Measurements from ENCODE around the gene ST14. TPM values are rescaled to one million over a fixed set of nuclear protein-coding genes. Genes with fewer than 3 reads are reported as not detected.

The ST14 gene
- total and polyA plus RNA-seq, 2 donors (not counting 1 experiment from before 2014, with no cell fraction given): under 0.01 TPM; not detected in 1

GRCh38 chr11:130237282-130238006 lies 77.9 kb downstream of the ST14 start:
- no peaks in the 10 kb centered on the region for H3K27me3 ChIP-seq (ENCODE audit: control insufficient read depth, insufficient read depth, low read length)
- H3K4me1 ChIP-seq (ENCODE audit: control insufficient read depth, extremely low read depth, insufficient read depth, low read length): no peaks in the 10 kb centered on the region
- H3K9me3 ChIP-seq (ENCODE audit: control insufficient read depth, insufficient read depth, low read depth, low read length): no peaks in the 10 kb centered on the region
- no peaks in the 10 kb centered on the region for H4K20me1 ChIP-seq (ENCODE audit: control insufficient read depth, extremely low read depth, insufficient read depth, low read length)
- no peaks in the 10 kb centered on the region for H3K36me3 ChIP-seq (ENCODE audit: control insufficient read depth, insufficient read depth, low read length)
- H3K4me3 ChIP-seq (replicated peaks in 1 of 4; ENCODE audit: control extremely low read depth in 1 of 4, insufficient read depth in 1 of 4, low read depth in 3 of 4, low read length in 4 of 4): no peak overlapping the region
- no peak overlapping the region for H3K4me2 ChIP-seq (ENCODE audit: extremely low read depth, insufficient read depth, low read length)
- no peaks in the 10 kb centered on the region for H3K79me2 ChIP-seq (ENCODE audit: control insufficient read depth, insufficient read depth, low read length)
- TF ChIP-seq, protein P1, sequence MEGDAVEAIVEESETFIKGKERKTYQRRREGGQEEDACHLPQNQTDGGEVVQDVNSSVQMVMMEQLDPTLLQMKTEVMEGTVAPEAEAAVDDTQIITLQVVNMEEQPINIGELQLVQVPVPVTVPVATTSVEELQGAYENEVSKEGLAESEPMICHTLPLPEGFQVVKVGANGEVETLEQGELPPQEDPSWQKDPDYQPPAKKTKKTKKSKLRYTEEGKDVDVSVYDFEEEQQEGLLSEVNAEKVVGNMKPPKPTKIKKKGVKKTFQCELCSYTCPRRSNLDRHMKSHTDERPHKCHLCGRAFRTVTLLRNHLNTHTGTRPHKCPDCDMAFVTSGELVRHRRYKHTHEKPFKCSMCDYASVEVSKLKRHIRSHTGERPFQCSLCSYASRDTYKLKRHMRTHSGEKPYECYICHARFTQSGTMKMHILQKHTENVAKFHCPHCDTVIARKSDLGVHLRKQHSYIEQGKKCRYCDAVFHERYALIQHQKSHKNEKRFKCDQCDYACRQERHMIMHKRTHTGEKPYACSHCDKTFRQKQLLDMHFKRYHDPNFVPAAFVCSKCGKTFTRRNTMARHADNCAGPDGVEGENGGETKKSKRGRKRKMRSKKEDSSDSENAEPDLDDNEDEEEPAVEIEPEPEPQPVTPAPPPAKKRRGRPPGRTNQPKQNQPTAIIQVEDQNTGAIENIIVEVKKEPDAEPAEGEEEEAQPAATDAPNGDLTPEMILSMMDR (conservative IDR thresholded peaks at IDR 0.05 in 1 of 2, IDR thresholded peaks at IDR 0.05 in 1 of 2; ENCODE audit: low read depth in 1 of 2, low read length in 2 of 2): no peak
- no peak for TF ChIP-seq EZH2 (IDR thresholded peaks at IDR 0.05; ENCODE audit: low read length, missing control alignments)
- DNase-seq (ENCODE audit: low read depth in 2 of 2): no peak
- H3K9ac ChIP-seq (ENCODE audit: insufficient read depth, low read length): no peak overlapping the region
- no peak overlapping the region for H3K27ac ChIP-seq (ENCODE audit: insufficient read depth, low read length)
- H2AFZ ChIP-seq (ENCODE audit: low read length): no peak overlapping the region

- no peak overlapping the region for H2AFZ ChIP-seq (ENCODE audit: low read length)
- DNase-seq (ENCODE audit: low read depth in 2 of 2): no peak
- H3K9ac ChIP-seq (ENCODE audit: insufficient read depth, low read length): no peak overlapping the region
- no peaks in the 10 kb centered on the region for H3K36me3 ChIP-seq (ENCODE audit: control insufficient read depth, insufficient read depth, low read length)
- H4K20me1 ChIP-seq (ENCODE audit: control insufficient read depth, extremely low read depth, insufficient read depth, low read length): no peaks in the 10 kb centered on the region
- H3K4me2 ChIP-seq (ENCODE audit: extremely low read depth, insufficient read depth, low read length): no peak overlapping the region
- no peak overlapping the region for H3K4me3 ChIP-seq (replicated peaks in 1 of 4; ENCODE audit: control extremely low read depth in 1 of 4, insufficient read depth in 1 of 4, low read depth in 3 of 4, low read length in 4 of 4)
- no peaks in the 10 kb centered on the region for H3K9me3 ChIP-seq (ENCODE audit: control insufficient read depth, insufficient read depth, low read depth, low read length)
- H3K4me1 ChIP-seq (ENCODE audit: control insufficient read depth, extremely low read depth, insufficient read depth, low read length): no peaks in the 10 kb centered on the region
- TF ChIP-seq, protein P1 (conservative IDR thresholded peaks at IDR 0.05 in 1 of 2, IDR thresholded peaks at IDR 0.05 in 1 of 2; ENCODE audit: low read depth in 1 of 2, low read length in 2 of 2): peak in 1 of 2 donors; percentile 2
- TF ChIP-seq EZH2 (IDR thresholded peaks at IDR 0.05; ENCODE audit: low read length, missing control alignments): no peak
- H3K79me2 ChIP-seq (ENCODE audit: control insufficient read depth, insufficient read depth, low read length): no peaks in the 10 kb centered on the region
- no peak overlapping the region for H3K27ac ChIP-seq (ENCODE audit: insufficient read depth, low read length)
- H3K27me3 ChIP-seq (ENCODE audit: control insufficient read depth, insufficient read depth, low read length): no peaks in the 10 kb centered on the region
These were observed 82.1 kb downstream of the ST14 start for GRCh38 chr11:130241713-130242112.

DNA sequence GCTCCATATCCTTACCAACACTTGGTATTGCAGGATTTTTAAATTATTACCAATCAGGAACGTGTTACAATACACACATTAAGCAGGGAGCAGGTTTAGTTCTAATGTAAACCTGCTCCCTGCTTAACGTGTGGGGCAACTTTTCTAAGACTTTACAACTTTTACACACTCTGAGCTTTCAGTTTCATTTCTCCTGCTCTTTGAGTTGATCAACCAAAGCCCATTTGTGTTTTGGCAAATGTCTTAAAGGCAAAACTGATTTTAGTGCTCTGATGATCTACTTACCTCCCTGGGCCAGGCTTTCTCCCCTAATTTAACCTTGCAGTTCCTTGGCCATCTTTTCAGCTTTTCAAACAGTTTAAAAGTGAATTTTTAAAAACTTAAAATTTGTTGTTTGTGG lies 84.2 kb downstream of the ST14 start:
- TF ChIP-seq, protein P1 (conservative IDR thresholded peaks at IDR 0.05 in 1 of 2, IDR thresholded peaks at IDR 0.05 in 1 of 2; ENCODE audit: low read depth in 1 of 2, low read length in 2 of 2): no peak
- TF ChIP-seq EZH2 (IDR thresholded peaks at IDR 0.05; ENCODE audit: low read length, missing control alignments): no peak
- no peak for DNase-seq (ENCODE audit: low read depth in 2 of 2)
- no peak overlapping the region for H3K4me2 ChIP-seq (ENCODE audit: extremely low read depth, insufficient read depth, low read length)
- no peaks in the 10 kb centered on the region for H3K36me3 ChIP-seq (ENCODE audit: control insufficient read depth, insufficient read depth, low read length)
- no peaks in the 10 kb centered on the region for H3K27me3 ChIP-seq (ENCODE audit: control insufficient read depth, insufficient read depth, low read length)
- no peak overlapping the region for H3K9ac ChIP-seq (ENCODE audit: insufficient read depth, low read length)
- H2AFZ ChIP-seq (ENCODE audit: low read length): no peak overlapping the region
- H3K79me2 ChIP-seq (ENCODE audit: control insufficient read depth, insufficient read depth, low read length): no peaks in the 10 kb centered on the region
- H3K4me3 ChIP-seq (replicated peaks in 1 of 4; ENCODE audit: control extremely low read depth in 1 of 4, insufficient read depth in 1 of 4, low read depth in 3 of 4, low read length in 4 of 4): no peak overlapping the region
- H4K20me1 ChIP-seq (ENCODE audit: control insufficient read depth, extremely low read depth, insufficient read depth, low read length): no peaks in the 10 kb centered on the region
- H3K27ac ChIP-seq (ENCODE audit: insufficient read depth, low read length): no peak overlapping the region
- H3K4me1 ChIP-seq (ENCODE audit: control insufficient read depth, extremely low read depth, insufficient read depth, low read length): no peaks in the 10 kb centered on the region
- H3K9me3 ChIP-seq (ENCODE audit: control insufficient read depth, insufficient read depth, low read depth, low read length): no peaks in the 10 kb centered on the region

Data from fibroblast of lung (primary cell).